G401 (cell line): ENCODE measurements around the gene LIPF. TPM values are rescaled to one million over a fixed set of nuclear protein-coding genes. Genes with fewer than 3 reads are reported as not detected.

ENCODE experiments used
- total RNA-seq: library from RNA; depleted of rRNA; stranded (reverse); fragments of >200 nt; shearing (Covaris generic); gene quantifications from 2 replicates; pipeline ENCODE4 v1.2.3, GENCODE V29; 2014; rRNA removed

The LIPF gene
- total RNA-seq, 1 experiment from 2014 or later: not detected

Other genes starting within 250 kb of the LIPF start
- 1.8 and 2.0 TPM in 2 replicates for gene RNLS, start 81.1 kb upstream of the LIPF start, total RNA-seq
- not detected in 2 replicates for gene LIPJ, start 77.7 kb upstream of the LIPF start, total RNA-seq
- not detected in 2 replicates for gene LIPK, start 41.8 kb downstream of the LIPF start, total RNA-seq
- gene LIPN, start 95.6 kb downstream of the LIPF start, total RNA-seq: not detected in 2 replicates
- not detected in 2 replicates for gene LIPM, start 138.3 kb downstream of the LIPF start, total RNA-seq
- gene ANKRD22, start 187.4 kb downstream of the LIPF start, total RNA-seq: not detected in 2 replicates
- not detected in 2 replicates for gene STAMBPL1, start 215.8 kb downstream of the LIPF start, total RNA-seq